BJ (cell line): ENCODE results near the gene SRGAP1. TPM values are rescaled to one million over a fixed set of nuclear protein-coding genes. Genes with fewer than 3 reads are reported as not detected.

Experiments used
- CTCF ChIA-PET: fragments of 350-600 bp; formaldehyde crosslinking; extraction: SDS; loops from one replicate; lab custom pipeline; 2021; ENCODE audit warnings: antibody characterized with exemption, inconsistent platforms; lab: Yijun Ruan, JAX
- POLR2A ChIA-PET: fragments of 300-600 bp; sonication (Branson Sonifier 250); formaldehyde crosslinking; extraction: SDS; loops from one replicate; lab custom pipeline; 2021; ENCODE audit warnings: antibody characterized with exemption; lab: Charles Lee
- DNase-seq: peaks from one replicate; pipeline ENCODE4 v3.0.0-alpha.2; 2011; ENCODE audit warnings: low read depth
- H3K27me3 ChIP-seq: 2 replicates; pipeline ENCODE4 v1.6.0; 2011; ENCODE audit warnings: low read length; ENCODE audit not compliant: control insufficient read depth, insufficient read depth
- H3K36me3 ChIP-seq: 2 replicates; pipeline ENCODE4 v1.5.1; 2011; ENCODE audit warnings: low read length; ENCODE audit not compliant: control insufficient read depth, insufficient read depth
- H3K4me3 ChIP-seq: 2 replicates; pipeline ENCODE4 v1.5.1; 2011; ENCODE audit warnings: low read depth, mild to moderate bottlenecking, control low read depth, low read length
- polyA plus RNA-seq: library from polyadenylated mRNA; depleted of rRNA; stranded (reverse); fragments of >200 nt; gene quantifications from 2 replicates; pipeline ENCODE4 v1.2.3, GENCODE V29; 2011
- TF ChIP-seq, protein P1 (sequence below): IDR thresholded peaks from 2 replicates; pipeline ENCODE4 v1.5.1; 2011; ENCODE audit warnings: low read depth, mild to moderate bottlenecking, control low read depth, inconsistent platforms, low read length, moderate library complexity; ENCODE audit not compliant: insufficient read depth

The SRGAP1 gene
- polyA plus RNA-seq, 1 experiment = 15.7 TPM

DNA sequence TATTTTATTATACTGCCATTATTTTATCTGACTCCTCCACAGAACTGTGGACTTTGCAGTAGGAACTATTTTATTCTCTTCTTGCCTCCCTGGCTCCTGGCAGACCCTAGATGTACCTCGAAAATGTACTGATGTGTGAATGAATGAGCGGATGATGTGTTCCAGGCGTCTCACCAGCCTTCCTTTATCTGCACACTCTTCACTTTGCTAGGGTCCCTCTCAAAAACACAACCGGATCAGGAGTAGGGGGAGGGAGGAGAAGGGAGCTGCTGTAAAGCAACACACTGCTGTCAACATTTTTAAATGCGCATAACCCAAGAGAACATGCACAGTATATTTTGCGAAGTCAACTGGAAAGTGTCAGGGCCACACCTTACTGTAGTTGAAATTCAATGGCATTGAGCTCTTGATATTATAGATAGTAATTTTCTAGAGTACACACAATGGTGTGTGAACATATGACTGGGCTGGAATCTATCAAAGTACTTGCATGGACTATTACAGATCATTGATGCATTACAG is 36.3 kb downstream of the SRGAP1 start:
- no peak for DNase-seq
- Histone ChIP-seq H3K27me3 (no peaks in the 10 kb centered on the region), H3K36me3 (0 out of 2 replicates have a peak, but pooled peaks cover 2% of the 10 kb centered on the region), H3K4me3 (no peak overlapping the region)
- POLR2A ChIA-PET = no interaction called here
- CTCF ChIA-PET = no interaction called here
- TF ChIP-seq, protein P1, sequence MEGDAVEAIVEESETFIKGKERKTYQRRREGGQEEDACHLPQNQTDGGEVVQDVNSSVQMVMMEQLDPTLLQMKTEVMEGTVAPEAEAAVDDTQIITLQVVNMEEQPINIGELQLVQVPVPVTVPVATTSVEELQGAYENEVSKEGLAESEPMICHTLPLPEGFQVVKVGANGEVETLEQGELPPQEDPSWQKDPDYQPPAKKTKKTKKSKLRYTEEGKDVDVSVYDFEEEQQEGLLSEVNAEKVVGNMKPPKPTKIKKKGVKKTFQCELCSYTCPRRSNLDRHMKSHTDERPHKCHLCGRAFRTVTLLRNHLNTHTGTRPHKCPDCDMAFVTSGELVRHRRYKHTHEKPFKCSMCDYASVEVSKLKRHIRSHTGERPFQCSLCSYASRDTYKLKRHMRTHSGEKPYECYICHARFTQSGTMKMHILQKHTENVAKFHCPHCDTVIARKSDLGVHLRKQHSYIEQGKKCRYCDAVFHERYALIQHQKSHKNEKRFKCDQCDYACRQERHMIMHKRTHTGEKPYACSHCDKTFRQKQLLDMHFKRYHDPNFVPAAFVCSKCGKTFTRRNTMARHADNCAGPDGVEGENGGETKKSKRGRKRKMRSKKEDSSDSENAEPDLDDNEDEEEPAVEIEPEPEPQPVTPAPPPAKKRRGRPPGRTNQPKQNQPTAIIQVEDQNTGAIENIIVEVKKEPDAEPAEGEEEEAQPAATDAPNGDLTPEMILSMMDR = no peak

DNA sequence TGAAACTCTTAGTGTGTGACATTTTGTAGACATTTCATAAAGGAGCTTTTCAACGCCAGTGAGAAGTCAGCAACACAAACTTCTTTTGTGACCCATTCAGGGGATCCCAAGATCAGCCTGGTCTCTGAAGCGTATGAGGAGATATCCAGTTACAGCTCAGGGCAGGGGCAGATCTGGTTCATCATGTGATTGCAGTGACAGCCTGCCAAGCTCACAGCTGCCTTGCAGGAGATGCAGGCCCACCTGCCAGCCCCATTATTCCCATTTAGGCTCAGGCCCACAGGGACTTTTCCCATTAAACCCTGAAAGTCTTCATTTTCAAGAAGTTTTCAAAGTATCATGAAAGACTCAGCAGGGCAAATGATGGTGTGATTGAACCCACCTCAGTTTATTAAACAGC is 38.3 kb downstream of the SRGAP1 start:
- POLR2A ChIA-PET = no interaction called here
- CTCF ChIA-PET = no interaction called here
- Histone ChIP-seq H3K27me3 (no peaks in the 10 kb centered on the region), H3K36me3 (0 out of 2 replicates have a peak, but pooled peaks cover 2% of the 10 kb centered on the region), H3K4me3 (no peak overlapping the region)
- TF ChIP-seq, protein P1 = no peak
- DNase-seq = no peak

DNA sequence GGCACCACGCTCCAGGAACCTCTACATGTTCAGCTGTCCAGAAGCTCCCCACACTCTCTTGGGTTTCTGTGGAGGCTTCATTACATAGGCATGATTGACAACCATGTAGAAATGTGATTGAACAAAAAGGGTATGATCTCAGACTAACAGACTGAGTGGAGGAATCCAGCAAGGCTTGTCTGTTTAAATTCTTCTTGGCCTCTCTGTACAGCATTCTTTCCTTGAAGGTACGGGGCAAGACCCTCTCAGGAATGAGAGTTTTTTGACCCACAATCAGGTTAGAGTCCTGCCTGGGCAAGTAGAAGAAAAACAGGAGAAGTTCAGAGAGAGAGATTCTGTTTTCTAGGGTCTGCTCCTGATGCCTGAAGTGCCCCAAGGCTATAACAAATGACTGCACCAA is 40.9 kb downstream of the SRGAP1 start:
- TF ChIP-seq, protein P1 = no peak
- H3K36me3 ChIP-seq = 0 out of 2 replicates have a peak, but pooled peaks cover 2% of the 10 kb centered on the region
- ChIA-PET POLR2A (no interaction called here), CTCF (no interaction called here)
- no peaks in the 10 kb centered on the region for H3K27me3 ChIP-seq
- H3K4me3 ChIP-seq = no peak overlapping the region
- no peak for DNase-seq

DNA sequence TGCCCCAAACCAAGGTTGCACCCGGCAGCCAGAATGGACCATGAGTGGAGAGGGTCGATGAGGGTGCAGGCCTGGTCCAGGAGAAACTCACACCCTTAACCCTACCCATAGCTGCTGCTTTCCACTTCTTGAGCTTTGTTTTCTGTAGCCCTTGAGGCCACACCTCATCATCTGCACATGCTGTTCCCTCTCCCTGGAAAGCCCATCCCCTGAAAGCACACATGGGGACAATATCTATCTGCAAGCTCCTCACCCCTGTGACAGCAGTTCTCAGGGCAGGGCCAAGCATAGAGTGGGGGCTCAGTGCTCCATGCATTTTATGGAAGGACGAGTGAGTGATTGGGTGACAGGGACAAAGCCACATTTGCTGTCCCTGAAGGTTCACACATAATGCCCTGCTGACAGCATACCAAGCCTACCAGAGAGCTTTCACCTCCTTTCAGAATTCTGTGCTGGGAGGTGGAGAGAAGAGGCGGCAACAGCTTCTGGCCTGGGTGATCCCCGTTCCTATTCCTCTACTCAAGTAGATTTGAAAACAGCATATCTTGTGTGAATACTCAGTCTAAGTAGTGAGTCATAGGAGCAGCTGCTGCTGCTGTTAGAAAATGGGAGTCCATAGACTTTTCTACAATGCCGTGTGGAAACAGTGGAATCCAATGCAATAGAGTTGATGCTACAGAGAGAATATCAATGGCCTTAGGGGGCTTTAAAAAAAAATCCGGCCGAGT is 44.6 kb downstream of the SRGAP1 start:
- Histone ChIP-seq H3K4me3 (no peak overlapping the region), H3K36me3 (0 out of 2 replicates have a peak, but pooled peaks cover 2% of the 10 kb centered on the region), H3K27me3 (no peaks in the 10 kb centered on the region)
- CTCF ChIA-PET = interaction anchor here (0.6 to 1.2 kb wide), 4 partner anchors 13 to 44 kb away, joined by 3 to 5 read pairs (median 4); partner anchors contain the start of gene SRGAP1
- TF ChIP-seq, protein P1 = no peak
- no peak for DNase-seq
- POLR2A ChIA-PET = no interaction called here

DNA sequence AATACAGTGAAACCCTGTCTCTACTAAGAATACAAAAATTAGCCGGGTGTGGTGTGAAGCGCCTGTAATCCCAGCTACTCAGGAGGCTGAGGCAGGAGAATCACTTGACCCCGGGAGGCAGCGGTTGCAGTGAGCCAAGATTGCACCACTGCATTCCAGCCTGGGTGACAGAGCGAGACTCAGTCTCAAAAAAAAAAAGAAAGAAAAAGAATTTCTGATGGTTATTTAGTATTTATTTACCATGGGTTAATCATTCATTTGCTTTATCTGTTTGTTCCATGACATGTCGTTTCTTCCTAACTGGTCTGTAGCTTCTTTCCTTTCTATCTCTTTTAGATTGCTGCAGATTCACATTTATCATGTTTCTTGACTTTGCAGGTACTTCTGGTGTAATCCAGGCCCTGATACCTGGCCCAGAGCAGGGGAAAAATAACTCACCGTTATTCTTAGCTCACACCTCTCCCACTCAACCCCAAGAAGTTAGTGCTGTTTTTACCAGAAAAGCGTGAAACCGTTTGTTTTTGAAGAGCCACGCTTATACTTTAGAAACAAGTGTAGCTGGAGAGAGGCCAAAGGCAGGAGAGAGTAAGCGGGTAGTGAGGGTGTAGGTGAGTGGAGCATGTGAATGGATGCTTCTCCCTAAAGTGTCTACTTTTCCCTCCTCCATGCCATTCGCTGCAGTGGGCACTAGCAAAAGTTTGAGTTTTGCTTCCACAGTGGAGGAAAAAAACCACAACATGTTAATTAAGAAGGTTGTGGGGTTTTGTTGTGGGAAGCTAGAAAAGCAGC is 45.4 kb downstream of the SRGAP1 start:
- ChIA-PET CTCF (interaction anchor here (0.6 to 1.5 kb wide), 5 partner anchors 14 to 45 kb away, joined by 3 to 5 read pairs (median 4); partner anchors contain the start of gene SRGAP1), POLR2A (interaction anchor here (0.6 kb wide), 1 partner anchor 38 kb away, joined by 7 read pairs; no protein-coding TSS in a partner anchor)
- no peak for DNase-seq

More for the DNA sequence above, 45.4 kb downstream of the SRGAP1 start:
- TF ChIP-seq, protein P1 = no peak
- 0 out of 2 replicates have a peak, but pooled peaks cover 2% of the 10 kb centered on the region for H3K36me3 ChIP-seq
- no peaks in the 10 kb centered on the region for H3K27me3 ChIP-seq
- no peak overlapping the region for H3K4me3 ChIP-seq
